Ishikawa (cell line): Measurements from ENCODE around the gene C1orf210.

Experiments used
- CEBPB ChIP-seq: IDR thresholded peaks from 2 replicates; pipeline ENCODE4 v1.6.1; 2012
- CREB1 ChIP-seq: IDR thresholded peaks from 2 replicates; pipeline ENCODE4 v1.6.1; 2012; ENCODE audit warnings: low read depth
- EGR1 ChIP-seq: IDR thresholded peaks from 2 replicates; pipeline ENCODE4 v1.6.1; 2012
- EP300 ChIP-seq: IDR thresholded peaks from 2 replicates; pipeline ENCODE4 v1.6.1; 2012; ENCODE audit warnings: borderline replicate concordance
- FOXM1 ChIP-seq: IDR thresholded peaks from 2 replicates; pipeline ENCODE4 v1.6.1; 2012; ENCODE audit warnings: low read depth, borderline replicate concordance
- MAX ChIP-seq: IDR thresholded peaks from 2 replicates; pipeline ENCODE4 v1.6.1; 2012
- NFIC ChIP-seq: IDR thresholded peaks from 2 replicates; pipeline ENCODE4 v1.6.1; 2012
- RAD21 ChIP-seq: IDR thresholded peaks from 2 replicates; pipeline ENCODE4 v1.6.1; 2012; ENCODE audit warnings: low read depth
- REST ChIP-seq: IDR thresholded peaks from 2 replicates; pipeline ENCODE4 v1.6.1; 2012; ENCODE audit warnings: low read depth, mild to moderate bottlenecking
- TAF1 ChIP-seq: IDR thresholded peaks from 2 replicates; pipeline ENCODE4 v1.6.1; 2012; ENCODE audit warnings: low read depth, mild to moderate bottlenecking
- TCF12 ChIP-seq: IDR thresholded peaks from 2 replicates; pipeline ENCODE4 v1.6.1; 2012; ENCODE audit warnings: low read depth
- TEAD4 ChIP-seq: IDR thresholded peaks from 2 replicates; pipeline ENCODE4 v1.6.1; 2012
- USF1 ChIP-seq: IDR thresholded peaks from 2 replicates; pipeline ENCODE4 v1.6.1; 2012
- YY1 ChIP-seq: IDR thresholded peaks from 2 replicates; pipeline ENCODE4 v1.6.1; 2012; ENCODE audit warnings: low read depth
- ZBTB7A ChIP-seq: IDR thresholded peaks from 2 replicates; pipeline ENCODE4 v1.6.1; 2012; ENCODE audit warnings: low read depth

C1orf210 gene

GRCh38 chr1:43311521-43311920 is 26.1 kb upstream of the C1orf210 start:
- TF ChIP-seq NFIC (no peak), TEAD4 (no peak), MAX (no peak)

- TF ChIP-seq CEBPB (no peak), CREB1 (no peak), NFIC (no peak), EP300 (no peak)
Measured at GRCh38 chr1:43309405-43310025, 24.1 kb upstream of the C1orf210 start.

GRCh38 chr1:43308635-43309404 is 23.4 kb upstream of the C1orf210 start:
- TF ChIP-seq EGR1: no peak
- TF ChIP-seq TAF1: no peak
- no peak for TF ChIP-seq TEAD4
- TF ChIP-seq TCF12: no peak

GRCh38 chr1:43307458-43308158 is 22.2 kb upstream of the C1orf210 start:
- TF ChIP-seq EP300 (no peak), CEBPB (no peak), REST (no peak), USF1 (no peak), TCF12 (no peak), EGR1 (no peak), TEAD4 (no peak), TAF1 (no peak), NFIC (no peak), FOXM1 (no peak), ZBTB7A (no peak), CREB1 (no peak), YY1 (no peak), MAX (no peak), RAD21 (no peak)

GRCh38 chr1:43306688-43307457 is 21.5 kb upstream of the C1orf210 start:
- TF ChIP-seq TEAD4 (no peak), ZBTB7A (no peak), CREB1 (no peak), RAD21 (no peak), USF1 (no peak), REST (no peak), CEBPB (no peak), FOXM1 (no peak), YY1 (no peak), EGR1 (no peak), EP300 (no peak)
